Stimulated activated effector memory CD8-positive, alpha-beta T cell treated with anti-CD3 and anti-CD28 coated beads, Interleukin-12 subunit alpha, Interleukin-12 subunit beta, amount 100 ng/mL, for 72 hours (primary cell): ENCODE measurements around the gene SPRED1.
"Not testable (repeated sequence)": the region's sequence is repeated elsewhere in the genome, so short reads cannot be mapped to it uniquely, and the experiment has no call there.

Experiments used
- ATAC-seq: fragments of 150-1000 bp; cut with Tn5 transposase; 2 replicates; pipeline ENCODE4 v1.10.0; 2021
- DNase-seq, 2 donors: peaks; one replicate each; pipeline ENCODE4 v3.0.0; 2021 to 2022; ENCODE audit warnings: low spot score in 2 of 2
- H3K27ac Mint-ChIP-seq: one replicate; pipeline ENCODE4 v1.8.0; 2022; ENCODE audit warnings: mild to moderate bottlenecking, mixed read lengths
- H3K36me3 Mint-ChIP-seq: one replicate; pipeline ENCODE4 v1.8.0; 2022; ENCODE audit warnings: mild to moderate bottlenecking, mixed read lengths
- H3K4me1 Mint-ChIP-seq: one replicate; pipeline ENCODE4 v1.8.0; 2022; ENCODE audit warnings: mixed read lengths
- H3K4me3 Mint-ChIP-seq: one replicate; pipeline ENCODE4 v1.8.0; 2022; ENCODE audit warnings: mild to moderate bottlenecking, mixed read lengths
- H3K9me3 Mint-ChIP-seq: one replicate; pipeline ENCODE4 v1.8.0; 2022; ENCODE audit warnings: mixed read lengths

Gene SPRED1

GRCh38 chr15:38224486-38224885 is 28.1 kb upstream of the SPRED1 start:
- peaks cover 9% of the 10 kb centered on the region for H3K4me1 Mint-ChIP-seq
- H3K9me3 Mint-ChIP-seq = no peaks in the 10 kb centered on the region
- no peak overlapping the region for H3K4me3 Mint-ChIP-seq
- no peak for DNase-seq
- H3K36me3 Mint-ChIP-seq = no peaks in the 10 kb centered on the region
- no peak for ATAC-seq
- H3K27ac Mint-ChIP-seq = no peak overlapping the region

- Mint-ChIP-seq H3K27ac (no peak overlapping the region), H3K4me3 (no peak overlapping the region), H3K36me3 (no peaks in the 10 kb centered on the region), H3K4me1 (peaks cover 6% of the 10 kb centered on the region), H3K9me3 (no peaks in the 10 kb centered on the region)
- ATAC-seq (no peak), DNase-seq (no peak)
These were observed 27.3 kb upstream of the SPRED1 start for GRCh38 chr15:38225381-38225780.

- Mint-ChIP-seq H3K4me3 (no peak overlapping the region), H3K27ac (no peak overlapping the region), H3K4me1 (no peaks in the 10 kb centered on the region), H3K9me3 (no peaks in the 10 kb centered on the region), H3K36me3 (no peaks in the 10 kb centered on the region)
- ATAC-seq = no peak
- no peak for DNase-seq
These were observed 25.9 kb upstream of the SPRED1 start for GRCh38 chr15:38226608-38227266.

GRCh38 chr15:38227941-38228340 is 24.7 kb upstream of the SPRED1 start:
- ATAC-seq = no peak
- no peaks in the 10 kb centered on the region for H3K36me3 Mint-ChIP-seq
- H3K27ac Mint-ChIP-seq = no peak overlapping the region
- no peak overlapping the region for H3K4me3 Mint-ChIP-seq
- DNase-seq = no peak
- no peaks in the 10 kb centered on the region for H3K9me3 Mint-ChIP-seq
- no peaks in the 10 kb centered on the region for H3K4me1 Mint-ChIP-seq

GRCh38 chr15:38228618-38229017 is 24.0 kb upstream of the SPRED1 start:
- no peak for ATAC-seq
- Mint-ChIP-seq H3K4me3 (no peak overlapping the region), H3K36me3 (no peaks in the 10 kb centered on the region), H3K4me1 (no peaks in the 10 kb centered on the region), H3K27ac (no peak overlapping the region), H3K9me3 (no peaks in the 10 kb centered on the region)
- no peak for DNase-seq

GRCh38 chr15:38229705-38230310 is 22.8 kb upstream of the SPRED1 start:
- no peak overlapping the region for H3K27ac Mint-ChIP-seq
- H3K4me1 Mint-ChIP-seq = no peaks in the 10 kb centered on the region
- no peak for DNase-seq
- no peak overlapping the region for H3K4me3 Mint-ChIP-seq
- H3K9me3 Mint-ChIP-seq = no peaks in the 10 kb centered on the region
- ATAC-seq = no peak
- no peaks in the 10 kb centered on the region for H3K36me3 Mint-ChIP-seq

GRCh38 chr15:38231436-38231835 is 21.2 kb upstream of the SPRED1 start:
- no peak for ATAC-seq
- no peaks in the 10 kb centered on the region for H3K36me3 Mint-ChIP-seq
- no peak for DNase-seq
- H3K4me3 Mint-ChIP-seq = no peak overlapping the region
- H3K4me1 Mint-ChIP-seq = no peaks in the 10 kb centered on the region
- H3K9me3 Mint-ChIP-seq = no peaks in the 10 kb centered on the region
- H3K27ac Mint-ChIP-seq = no peak overlapping the region

GRCh38 chr15:38237021-38237420 is 15.6 kb upstream of the SPRED1 start:
- H3K27ac Mint-ChIP-seq, ATAC-seq, H3K9me3 Mint-ChIP-seq, DNase-seq, H3K36me3 Mint-ChIP-seq, H3K4me1 Mint-ChIP-seq, H3K4me3 Mint-ChIP-seq: not testable (repeated sequence)

- no peak for DNase-seq
- no peaks in the 10 kb centered on the region for H3K4me1 Mint-ChIP-seq
- no peaks in the 10 kb centered on the region for H3K9me3 Mint-ChIP-seq
- no peak for ATAC-seq
- H3K27ac Mint-ChIP-seq = no peak overlapping the region
- H3K4me3 Mint-ChIP-seq = no peak overlapping the region
- no peaks in the 10 kb centered on the region for H3K36me3 Mint-ChIP-seq
These were observed 14.3 kb upstream of the SPRED1 start for GRCh38 chr15:38238311-38238710.

GRCh38 chr15:38242055-38242454 is 10.6 kb upstream of the SPRED1 start:
- ATAC-seq (no peak), DNase-seq (no peak)
- Mint-ChIP-seq H3K9me3 (no peaks in the 10 kb centered on the region), H3K4me3 (no peak overlapping the region), H3K36me3 (no peaks in the 10 kb centered on the region), H3K27ac (no peak overlapping the region), H3K4me1 (no peaks in the 10 kb centered on the region)

GRCh38 chr15:38243278-38244055 is 9.2 kb upstream of the SPRED1 start:
- Mint-ChIP-seq H3K36me3 (no peaks in the 10 kb centered on the region), H3K27ac (no peak overlapping the region), H3K4me3 (no peak overlapping the region), H3K4me1 (no peaks in the 10 kb centered on the region), H3K9me3 (no peaks in the 10 kb centered on the region)
- ATAC-seq = no peak
- no peak for DNase-seq

GRCh38 chr15:38247336-38247735 is 5.3 kb upstream of the SPRED1 start:
- H3K36me3 Mint-ChIP-seq = no peaks in the 10 kb centered on the region
- ATAC-seq = no peak
- no peaks in the 10 kb centered on the region for H3K9me3 Mint-ChIP-seq
- peaks cover 9% of the 10 kb centered on the region for H3K4me1 Mint-ChIP-seq
- no peak overlapping the region for H3K27ac Mint-ChIP-seq
- H3K4me3 Mint-ChIP-seq = no peak overlapping the region
- no peak for DNase-seq

- H3K9me3 Mint-ChIP-seq = no peaks in the 10 kb centered on the region
- no peaks in the 10 kb centered on the region for H3K36me3 Mint-ChIP-seq
- H3K27ac Mint-ChIP-seq = peak overlapping the region; percentile 12
- peaks cover 28% of the 10 kb centered on the region for H3K4me1 Mint-ChIP-seq
- DNase-seq = no peak
- no peak for ATAC-seq
- H3K4me3 Mint-ChIP-seq = peak overlapping the region; percentile 79
These were observed 730 bp downstream of the SPRED1 start for GRCh38 chr15:38253351-38253781.

- ATAC-seq = peak; percentile 67
- Mint-ChIP-seq H3K9me3 (no peaks in the 10 kb centered on the region), H3K4me3 (peak overlapping the region; percentile 79), H3K4me1 (peaks cover 28% of the 10 kb centered on the region), H3K27ac (no peak overlapping the region), H3K36me3 (no peaks in the 10 kb centered on the region)
- DNase-seq = peak in 1 of 2 donors; percentile 49
These were observed 1.6 kb downstream of the SPRED1 start for GRCh38 chr15:38254051-38254883.

GRCh38 chr15:38255690-38256089 is 3.1 kb downstream of the SPRED1 start:
- no peaks in the 10 kb centered on the region for H3K9me3 Mint-ChIP-seq
- DNase-seq (no peak), ATAC-seq (no peak)
- peaks cover 28% of the 10 kb centered on the region for H3K4me1 Mint-ChIP-seq
- H3K4me3 Mint-ChIP-seq = no peak overlapping the region
- H3K27ac Mint-ChIP-seq = no peak overlapping the region
- no peaks in the 10 kb centered on the region for H3K36me3 Mint-ChIP-seq
